LHCN-M2 (cell line): ENCODE results near the gene ACTL10. TPM values are rescaled to one million over a fixed set of nuclear protein-coding genes. Genes with fewer than 3 reads are reported as not detected.

Source experiments
- DNase-seq: peaks from one replicate; pipeline ENCODE4 v3.0.0-alpha.2; 2012; ENCODE audit warnings: low read depth
- total RNA-seq: library from RNA; depleted of rRNA; stranded (reverse); fragments of >200 nt; gene quantifications from 2 replicates; pipeline ENCODE4 v1.2.3, GENCODE V29; 2014

Gene ACTL10
- total RNA-seq, 1 experiment from 2014 or later: 0.11 TPM

GRCh38 chr20:33676652-33677645 lies 10.2 kb downstream of the ACTL10 start:
- DNase-seq: no peak

GRCh38 chr20:33677991-33678702 lies 11.4 kb downstream of the ACTL10 start:
- DNase-seq: no peak

DNA sequence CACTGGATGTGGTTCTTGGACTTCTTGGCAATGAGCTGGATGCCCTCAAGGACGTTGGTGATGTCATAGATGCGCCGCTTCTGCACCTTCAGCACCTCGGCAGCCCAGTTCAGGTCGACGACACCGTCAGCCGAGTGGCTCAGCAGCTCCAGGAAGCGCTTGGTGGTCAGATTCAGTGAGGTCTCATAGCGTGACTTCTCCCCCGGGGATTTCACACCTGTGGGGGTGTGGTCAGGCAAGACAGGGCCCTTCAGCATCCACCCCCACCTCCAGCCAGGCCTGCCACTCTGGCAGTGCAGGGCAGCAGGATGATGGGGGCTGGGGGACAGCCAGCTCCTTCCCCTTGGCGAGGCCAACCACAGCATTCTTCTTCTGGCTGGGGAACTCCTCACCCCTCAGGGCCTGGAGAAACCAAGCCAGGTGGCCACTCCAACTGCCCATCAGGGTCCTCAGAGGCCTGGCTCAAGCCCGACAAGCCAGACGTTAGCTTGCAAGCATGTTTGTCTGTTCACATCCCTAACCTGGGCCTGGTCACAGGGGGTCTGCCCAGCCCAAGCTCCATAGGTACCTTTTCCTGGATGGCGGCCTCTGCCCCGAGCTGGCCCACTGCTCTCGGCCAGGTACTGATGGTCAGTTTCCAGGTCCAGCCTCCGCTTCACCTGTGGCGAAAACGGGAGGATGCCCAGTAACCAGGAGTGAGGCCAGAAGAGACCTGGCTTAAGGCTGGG lies 13.2 kb downstream of the ACTL10 start:
- no peak for DNase-seq

DNA sequence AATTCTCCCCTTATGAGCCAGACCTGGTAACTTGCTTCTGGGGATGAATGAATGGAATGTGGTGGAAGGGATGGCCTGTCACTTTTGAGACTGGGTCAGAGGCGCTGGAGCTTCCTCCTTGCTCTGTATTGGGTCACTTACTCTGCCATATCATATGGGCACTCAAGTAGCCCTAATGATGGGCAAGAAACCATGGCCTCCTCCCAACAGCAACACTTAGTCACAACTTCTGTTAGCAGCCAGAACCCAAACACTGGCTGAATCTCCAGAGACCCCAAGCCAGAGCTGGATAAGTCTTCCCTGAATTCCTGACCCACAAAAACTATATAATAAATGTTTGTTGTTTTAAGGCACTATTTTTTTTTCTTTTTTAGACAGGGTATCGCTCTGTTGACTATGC lies 13.9 kb downstream of the ACTL10 start:
- peak; percentile 49 for DNase-seq

- no peak for DNase-seq
These were observed 14.5 kb downstream of the ACTL10 start for GRCh38 chr20:33681288-33681687.

DNA sequence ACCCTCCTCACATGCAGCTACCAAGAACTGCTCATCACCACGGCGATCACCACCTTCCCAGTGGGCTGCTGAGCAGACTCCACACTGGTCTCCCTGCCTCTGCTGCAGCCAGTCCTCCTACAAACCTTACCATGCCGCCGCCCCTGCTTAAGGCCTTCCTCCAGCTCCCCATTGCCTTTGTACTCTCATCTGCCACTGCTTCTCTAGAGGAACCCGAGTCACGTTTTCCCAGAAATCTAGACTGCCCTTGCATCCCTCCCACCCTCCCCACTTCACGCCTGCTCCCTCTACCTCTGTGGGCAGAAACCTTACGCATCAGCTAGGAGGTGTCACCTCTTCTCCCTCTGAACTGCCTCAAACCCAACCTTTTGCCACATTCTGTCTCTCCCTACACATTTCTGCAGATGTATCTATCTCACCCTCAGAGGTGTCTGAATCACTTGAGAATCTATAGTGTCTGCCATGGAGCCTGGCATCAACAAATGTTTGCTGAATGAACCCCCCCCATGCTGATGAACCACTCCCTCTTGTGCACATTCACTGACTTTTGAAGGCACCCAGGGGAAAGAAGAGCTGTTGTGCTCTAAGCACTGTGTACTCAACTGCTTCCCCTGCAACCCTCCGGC lies 15.1 kb downstream of the ACTL10 start:
- no peak for DNase-seq

GRCh38 chr20:33684533-33685327 lies 18.0 kb downstream of the ACTL10 start:
- no peak for DNase-seq

DNA sequence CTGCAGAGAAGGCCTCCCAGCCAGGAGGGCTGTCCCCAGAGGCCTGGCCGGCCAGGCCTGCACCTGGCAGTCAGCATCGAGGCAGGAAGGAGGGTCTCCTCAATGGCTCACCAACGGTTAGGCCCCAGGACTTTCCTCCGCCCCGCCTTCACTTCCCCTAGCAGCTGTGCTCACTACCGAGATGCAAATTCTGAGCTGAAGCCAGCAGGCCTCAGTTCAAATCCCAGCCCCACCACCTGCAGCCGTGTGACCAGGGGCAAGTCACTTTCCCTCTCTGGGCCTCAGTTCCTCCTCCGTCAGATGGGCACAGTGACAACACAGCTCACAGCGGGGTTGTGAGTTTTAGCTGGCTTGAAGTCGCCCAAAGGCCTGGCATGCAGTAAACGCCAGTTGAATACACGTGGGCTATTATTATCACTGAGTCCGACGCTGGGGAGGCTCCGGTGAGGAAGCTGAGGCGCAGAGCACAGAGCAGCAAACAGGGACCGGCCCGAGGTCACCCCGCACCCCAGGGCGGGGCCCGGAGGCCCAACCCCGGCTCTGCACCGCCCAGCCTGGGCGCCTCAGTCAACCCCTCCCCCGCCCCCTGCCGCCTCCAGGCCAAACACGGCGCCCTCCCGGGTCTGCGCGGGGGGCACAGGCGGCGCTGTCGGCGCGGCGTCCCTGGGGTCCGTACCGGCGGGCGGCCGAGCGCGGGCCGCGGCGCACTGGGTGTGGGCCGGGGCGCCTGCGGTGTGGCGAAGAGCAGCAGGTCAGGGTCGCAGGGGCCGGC lies 18.8 kb downstream of the ACTL10 start:
- DNase-seq: peak; percentile 61

DNA sequence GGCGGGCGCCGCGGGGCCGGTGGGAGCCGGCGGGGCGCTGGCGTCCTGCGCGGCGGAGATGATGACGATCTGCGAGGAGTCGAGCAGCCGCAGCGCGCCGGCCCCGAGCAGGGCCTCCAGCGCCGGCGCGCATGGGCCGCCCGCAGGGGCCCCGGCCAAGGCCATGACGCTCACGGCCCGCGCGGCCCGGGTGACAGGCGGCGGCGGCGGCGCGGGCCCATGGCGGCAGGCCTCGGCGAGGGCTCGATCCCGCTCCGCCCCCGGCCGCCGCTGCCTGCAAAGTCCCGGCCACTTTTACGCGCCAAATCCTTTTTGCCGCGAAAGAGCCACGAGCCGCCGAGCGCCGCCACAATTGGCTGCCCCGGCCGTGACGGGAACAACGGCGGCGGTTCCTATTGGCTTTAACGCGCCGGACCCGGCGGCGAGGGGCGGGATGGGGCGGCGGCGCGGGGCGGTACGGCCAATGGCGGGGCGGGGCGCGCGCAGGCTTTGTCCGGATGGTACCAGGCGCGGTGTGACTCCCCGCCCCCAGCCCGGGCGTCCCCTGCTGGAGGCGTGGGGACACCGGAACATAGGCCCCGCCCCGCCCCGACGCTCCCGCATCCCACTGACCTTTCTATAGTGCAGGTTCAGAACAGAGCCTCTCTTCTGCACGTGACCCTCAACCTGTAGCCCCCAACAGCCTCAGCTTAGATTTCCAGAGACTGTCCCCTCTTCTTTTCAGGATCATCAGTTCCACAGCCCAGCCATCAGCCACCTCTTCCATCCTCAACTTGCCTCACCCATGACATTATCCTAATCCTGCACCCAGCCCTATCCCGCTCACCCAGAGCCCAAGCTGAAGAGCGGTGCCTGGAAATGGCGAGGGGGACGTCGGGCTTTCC lies 19.6 kb downstream of the ACTL10 start, which contains the start of gene E2F1:
Gene E2F1, minus strand, starts transcription at position 286 of the 884 bp plus-strand sequence. Its CDS starts 121 bp downstream, at position 165.
- DNase-seq: peak; percentile 92

- DNase-seq: no peak
These were observed 20.2 kb downstream of the ACTL10 start for GRCh38 chr20:33686984-33687366.

DNA sequence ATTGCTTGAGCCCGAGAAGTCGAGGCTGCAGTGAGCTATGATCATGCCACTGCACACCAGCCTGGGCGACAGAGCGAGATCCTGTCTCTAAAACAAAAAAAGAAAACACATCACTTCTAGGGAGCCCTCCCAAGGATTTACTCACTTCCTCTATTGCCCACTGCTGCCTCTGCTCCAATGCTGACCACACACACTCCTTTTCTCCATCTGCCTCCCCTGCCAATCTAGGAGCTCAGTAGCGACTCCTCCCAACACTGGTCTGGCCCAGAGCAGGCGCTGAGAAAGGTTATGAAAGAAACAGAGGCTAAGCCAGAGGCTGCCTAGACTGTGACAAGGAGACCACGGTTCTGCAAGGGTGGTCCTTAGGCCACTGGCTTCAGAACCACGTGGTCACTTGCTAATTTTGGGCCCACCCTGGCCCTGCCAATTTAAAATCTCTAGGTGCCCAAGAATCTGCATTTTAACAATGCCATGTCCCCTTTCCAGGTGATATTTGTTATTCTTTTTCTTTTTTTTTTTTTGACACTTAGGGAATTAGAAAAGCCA lies 20.7 kb downstream of the ACTL10 start:
- peak; percentile 60 for DNase-seq

- no peak for DNase-seq
These were observed 21.5 kb downstream of the ACTL10 start for GRCh38 chr20:33687993-33688937.

- DNase-seq: no peak
These were observed 22.2 kb downstream of the ACTL10 start for GRCh38 chr20:33688938-33689424.

GRCh38 chr20:33689493-33689892 lies 22.8 kb downstream of the ACTL10 start:
- no peak for DNase-seq

DNA sequence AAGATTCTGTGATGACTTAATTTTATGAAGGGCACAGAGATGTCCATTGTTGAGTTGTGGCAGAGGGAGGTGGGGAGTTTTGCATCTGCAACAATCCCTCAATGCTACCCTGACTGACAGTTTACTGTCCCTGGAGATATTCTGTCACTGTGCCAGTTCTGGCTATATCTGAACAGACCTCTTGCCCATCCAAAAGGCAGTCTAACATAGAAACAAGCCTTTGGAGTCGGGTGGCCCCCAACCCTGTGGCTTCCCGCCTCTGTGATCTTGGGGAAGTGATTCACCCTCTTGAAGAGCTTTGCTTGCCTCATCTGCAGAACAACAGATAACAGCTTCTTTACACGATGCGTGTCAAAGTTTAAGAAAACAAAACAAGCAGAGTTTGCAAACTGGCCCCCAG lies 23.2 kb downstream of the ACTL10 start:
- peak; percentile 85 for DNase-seq

- no peak for DNase-seq
These were observed 26.5 kb downstream of the ACTL10 start for GRCh38 chr20:33693289-33693688.
